H1 (cell line): ENCODE results near the gene SLC12A6.
A peak's percentile ranks its signal among the peaks of the same experiment; 100 is the strongest.

Experiments
- CHD1 ChIP-seq: IDR thresholded peaks from 2 replicates; pipeline ENCODE4 v1.6.1; 2012; ENCODE audit warnings: low read depth, low read length, improper control_type of control experiment
- EZH2 ChIP-seq: fragments of 200-600 bp; sonication (generic); IDR thresholded peaks from 2 replicates; pipeline ENCODE4 v1.7.1; 2012; ENCODE audit warnings: low read depth, mild to moderate bottlenecking, moderate library complexity, low read length, inconsistent platforms; ENCODE audit not compliant: severe bottlenecking
- FOSL1 ChIP-seq: IDR thresholded peaks from 2 replicates; pipeline ENCODE4 v1.6.1; 2011; ENCODE audit warnings: mild to moderate bottlenecking, low read depth, low read length, moderate library complexity; ENCODE audit not compliant: insufficient read depth
- JUND ChIP-seq: IDR thresholded peaks from 2 replicates; pipeline ENCODE4 v1.6.1; 2011; ENCODE audit warnings: mild to moderate bottlenecking, improper control_type of control experiment, low read length
- MAFK ChIP-seq: IDR thresholded peaks from 2 replicates; pipeline ENCODE4 v1.6.1; 2012; ENCODE audit warnings: low read depth, mild to moderate bottlenecking, improper control_type of control experiment, low read length
- POLR2A ChIP-seq, 2 experiments: IDR thresholded peaks; 1 replicate in 1 of 2; 2 replicates in 1 of 2; pipeline ENCODE4 v1.6.1; 2011; ENCODE audit warnings: low read depth in 2 of 2, low read length in 2 of 2, mild to moderate bottlenecking in 2 of 2; ENCODE audit errors: control extremely low read depth in 1 of 2
- POLR2AphosphoS5 ChIP-seq: IDR thresholded peaks from 2 replicates; pipeline ENCODE4 v1.6.1; 2011; ENCODE audit warnings: low read depth, low read length
- RFX5 ChIP-seq: IDR thresholded peaks from 2 replicates; pipeline ENCODE4 v1.6.1; 2011; ENCODE audit warnings: low read depth, low read length, improper control_type of control experiment, borderline replicate concordance
- RNF2 ChIP-seq: fragments of 200-900, 300-1000 bp; sonication (generic); IDR thresholded peaks from 2 replicates; pipeline ENCODE4 v1.7.1; 2016; ENCODE audit warnings: borderline replicate concordance, low read depth, mild to moderate bottlenecking, antibody characterized with exemption, low read length; ENCODE audit not compliant: poor library complexity, severe bottlenecking; ENCODE audit errors: missing control alignments
- ZNF274 ChIP-seq: IDR thresholded peaks from 2 replicates; pipeline ENCODE4 v1.7.0; 2012; ENCODE audit warnings: low read length, borderline replicate concordance; ENCODE audit errors: extremely low read depth
- TF ChIP-seq, protein P1 (sequence below), 3 experiments: IDR thresholded peaks; 1 replicate in 2 of 3; 2 replicates in 1 of 3; pipeline versions ENCODE4 v1.5.1 to v1.6.1; 2011; ENCODE audit warnings: low read length in 3 of 3, mild to moderate bottlenecking in 3 of 3, inconsistent platforms in 2 of 3, low read depth in 1 of 3, moderate library complexity in 1 of 3; ENCODE audit not compliant: insufficient read depth in 1 of 3; ENCODE audit errors: control extremely low read depth in 1 of 3
- TF ChIP-seq, protein P2 (sequence below): IDR thresholded peaks from 2 replicates; pipeline ENCODE4 v1.6.1; 2012; ENCODE audit warnings: low read length, inconsistent platforms

DNA sequence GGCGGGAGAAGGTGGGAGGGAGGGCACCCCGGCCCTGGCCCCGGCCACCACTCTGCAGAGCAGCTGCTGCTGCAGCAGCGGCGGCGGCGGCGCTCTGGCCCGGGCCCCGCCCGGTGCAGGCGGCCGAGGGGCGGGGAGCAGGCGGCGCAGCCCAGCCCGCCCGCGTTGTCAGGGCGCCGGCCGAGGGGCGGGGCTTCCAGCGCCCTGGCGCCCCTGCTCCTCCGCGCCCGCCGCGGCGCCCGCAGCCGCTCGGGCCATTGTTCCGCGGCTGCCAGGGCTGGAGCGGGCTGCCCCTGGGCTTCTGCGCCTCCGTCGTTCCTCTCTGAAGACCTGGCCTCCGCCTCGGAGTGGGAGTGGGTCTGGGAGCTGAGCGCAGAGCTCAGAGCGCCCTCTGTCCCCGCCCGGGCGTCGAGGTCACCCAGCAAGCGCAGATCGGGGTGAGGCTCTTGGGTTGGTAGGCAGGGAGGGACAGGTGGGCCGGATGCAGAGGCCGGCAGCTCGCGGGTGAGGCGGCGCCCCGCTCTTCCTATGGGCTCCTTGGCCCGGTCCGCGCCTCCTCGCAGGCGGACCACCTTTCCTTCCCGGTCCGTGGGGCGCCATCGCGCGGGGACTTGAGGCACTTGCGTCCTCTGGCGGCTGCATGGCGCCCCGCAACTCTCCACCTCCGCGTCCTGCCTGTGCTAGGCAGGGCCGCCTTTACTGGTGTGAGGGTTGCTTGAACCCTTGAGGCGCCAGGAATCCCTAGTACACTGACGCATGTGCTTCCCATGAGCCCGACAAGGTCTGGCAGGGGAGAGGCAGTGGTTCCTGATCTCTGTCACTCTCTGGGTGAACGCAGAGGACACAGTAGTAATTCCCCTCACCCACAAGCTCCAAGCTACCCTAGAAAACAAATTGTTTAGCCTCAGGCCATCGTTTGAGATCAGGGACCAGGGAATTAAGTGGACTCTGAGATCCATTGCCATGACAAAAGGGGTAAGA, 29.8 kb upstream of the SLC12A6 start, which contains the start of gene LPCAT4:
- TF ChIP-seq EZH2: no peak
- TF ChIP-seq, protein P1, sequence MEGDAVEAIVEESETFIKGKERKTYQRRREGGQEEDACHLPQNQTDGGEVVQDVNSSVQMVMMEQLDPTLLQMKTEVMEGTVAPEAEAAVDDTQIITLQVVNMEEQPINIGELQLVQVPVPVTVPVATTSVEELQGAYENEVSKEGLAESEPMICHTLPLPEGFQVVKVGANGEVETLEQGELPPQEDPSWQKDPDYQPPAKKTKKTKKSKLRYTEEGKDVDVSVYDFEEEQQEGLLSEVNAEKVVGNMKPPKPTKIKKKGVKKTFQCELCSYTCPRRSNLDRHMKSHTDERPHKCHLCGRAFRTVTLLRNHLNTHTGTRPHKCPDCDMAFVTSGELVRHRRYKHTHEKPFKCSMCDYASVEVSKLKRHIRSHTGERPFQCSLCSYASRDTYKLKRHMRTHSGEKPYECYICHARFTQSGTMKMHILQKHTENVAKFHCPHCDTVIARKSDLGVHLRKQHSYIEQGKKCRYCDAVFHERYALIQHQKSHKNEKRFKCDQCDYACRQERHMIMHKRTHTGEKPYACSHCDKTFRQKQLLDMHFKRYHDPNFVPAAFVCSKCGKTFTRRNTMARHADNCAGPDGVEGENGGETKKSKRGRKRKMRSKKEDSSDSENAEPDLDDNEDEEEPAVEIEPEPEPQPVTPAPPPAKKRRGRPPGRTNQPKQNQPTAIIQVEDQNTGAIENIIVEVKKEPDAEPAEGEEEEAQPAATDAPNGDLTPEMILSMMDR (IDR thresholded peaks at IDR 0.05; ENCODE audit: control extremely low read depth in 1 of 3, insufficient read depth in 1 of 3, low read depth in 1 of 3, low read length in 3 of 3): peak; percentile 71 to 87 (median 72)
- no peak for TF ChIP-seq ZNF274
- no peak for TF ChIP-seq JUND
- no peak for TF ChIP-seq RNF2
- no peak for TF ChIP-seq CHD1
- TF ChIP-seq POLR2A (IDR thresholded peaks at IDR 0.05; ENCODE audit: control extremely low read depth in 1 of 2, low read depth in 2 of 2, low read length in 2 of 2): peak; percentile 82 to 93
- no peak; the same call in 1 of the 2 replicates for TF ChIP-seq POLR2AphosphoS5
- no peak for TF ChIP-seq FOSL1
- TF ChIP-seq, protein P2, sequence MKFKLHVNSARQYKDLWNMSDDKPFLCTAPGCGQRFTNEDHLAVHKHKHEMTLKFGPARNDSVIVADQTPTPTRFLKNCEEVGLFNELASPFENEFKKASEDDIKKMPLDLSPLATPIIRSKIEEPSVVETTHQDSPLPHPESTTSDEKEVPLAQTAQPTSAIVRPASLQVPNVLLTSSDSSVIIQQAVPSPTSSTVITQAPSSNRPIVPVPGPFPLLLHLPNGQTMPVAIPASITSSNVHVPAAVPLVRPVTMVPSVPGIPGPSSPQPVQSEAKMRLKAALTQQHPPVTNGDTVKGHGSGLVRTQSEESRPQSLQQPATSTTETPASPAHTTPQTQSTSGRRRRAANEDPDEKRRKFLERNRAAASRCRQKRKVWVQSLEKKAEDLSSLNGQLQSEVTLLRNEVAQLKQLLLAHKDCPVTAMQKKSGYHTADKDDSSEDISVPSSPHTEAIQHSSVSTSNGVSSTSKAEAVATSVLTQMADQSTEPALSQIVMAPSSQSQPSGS: no peak; the same call in 1 of the 2 replicates
- TF ChIP-seq RFX5: no peak
- no peak for TF ChIP-seq MAFK
